ENCODE measurements around the gene UCN2.

GRCh38 chr3:48581621-48582481 lies 18.3 kb upstream of the UCN2 start:
- TF ChIP-seq POLR2A (IDR thresholded peaks at IDR 0.05), result no peak
- TF ChIP-seq, protein P1, sequence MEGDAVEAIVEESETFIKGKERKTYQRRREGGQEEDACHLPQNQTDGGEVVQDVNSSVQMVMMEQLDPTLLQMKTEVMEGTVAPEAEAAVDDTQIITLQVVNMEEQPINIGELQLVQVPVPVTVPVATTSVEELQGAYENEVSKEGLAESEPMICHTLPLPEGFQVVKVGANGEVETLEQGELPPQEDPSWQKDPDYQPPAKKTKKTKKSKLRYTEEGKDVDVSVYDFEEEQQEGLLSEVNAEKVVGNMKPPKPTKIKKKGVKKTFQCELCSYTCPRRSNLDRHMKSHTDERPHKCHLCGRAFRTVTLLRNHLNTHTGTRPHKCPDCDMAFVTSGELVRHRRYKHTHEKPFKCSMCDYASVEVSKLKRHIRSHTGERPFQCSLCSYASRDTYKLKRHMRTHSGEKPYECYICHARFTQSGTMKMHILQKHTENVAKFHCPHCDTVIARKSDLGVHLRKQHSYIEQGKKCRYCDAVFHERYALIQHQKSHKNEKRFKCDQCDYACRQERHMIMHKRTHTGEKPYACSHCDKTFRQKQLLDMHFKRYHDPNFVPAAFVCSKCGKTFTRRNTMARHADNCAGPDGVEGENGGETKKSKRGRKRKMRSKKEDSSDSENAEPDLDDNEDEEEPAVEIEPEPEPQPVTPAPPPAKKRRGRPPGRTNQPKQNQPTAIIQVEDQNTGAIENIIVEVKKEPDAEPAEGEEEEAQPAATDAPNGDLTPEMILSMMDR (IDR thresholded peaks at IDR 0.05 in 4 of 5, conservative IDR thresholded peaks at IDR 0.05 in 1 of 5), result no peak
